ENCODE results near the gene FAM78B. TPM values are rescaled to one million over a fixed set of nuclear protein-coding genes. Genes with fewer than 3 reads are reported as not detected.

Gene FAM78B
- total and polyA plus RNA-seq, 9 donors = 0.64 to 2.6 (median 1.4) TPM

GRCh38 chr1:166031932-166032571, 134.7 kb downstream of the FAM78B start:
- H3K9me3 ChIP-seq = no peaks in the 10 kb centered on the region
- no peak for DNase-seq
- no peak overlapping the region for H3K4me3 ChIP-seq
- TF ChIP-seq CTCF (IDR thresholded peaks at IDR 0.05) = no peak
- no peak for TF ChIP-seq EP300 (IDR thresholded peaks at IDR 0.05)
- H3K36me3 ChIP-seq = no peaks in the 10 kb centered on the region
- 80 to 100% (median 82%) methylated on average over 1 of the region's 1 CpG for WGBS, 3 donors
- intact Hi-C loops (cut with DNase I) = no loop called here
- H3K27me3 ChIP-seq = no peaks in the 10 kb centered on the region
- H3K27ac ChIP-seq = no peak overlapping the region
- no peaks in the 10 kb centered on the region for H3K4me1 ChIP-seq (ENCODE audit: insufficient read depth)

GRCh38 chr1:166029196-166029945, 137.4 kb downstream of the FAM78B start:
- WGBS, 3 donors = 34 to 64% (median 48%) methylated on average over 4 of the region's 4 CpGs

GRCh38 chr1:166026555-166026954, 140.2 kb downstream of the FAM78B start:
- no peaks in the 10 kb centered on the region for H3K4me1 ChIP-seq (ENCODE audit: insufficient read depth)
- no peaks in the 10 kb centered on the region for H3K27me3 ChIP-seq
- no peak overlapping the region for H3K27ac ChIP-seq
- 63 to 77% (median 72%) methylated on average over 1 of the region's 1 CpG for WGBS, 3 donors
- no peak overlapping the region for H3K4me3 ChIP-seq
- no peaks in the 10 kb centered on the region for H3K9me3 ChIP-seq
- intact Hi-C loops (cut with DNase I) = no loop called here
- no peaks in the 10 kb centered on the region for H3K36me3 ChIP-seq
- no peak for DNase-seq
- TF ChIP-seq CTCF (IDR thresholded peaks at IDR 0.05) = no peak
- no peak for TF ChIP-seq POLR2A (IDR thresholded peaks at IDR 0.05)
- TF ChIP-seq EP300 (IDR thresholded peaks at IDR 0.05) = no peak

More at GRCh38 chr1:166029196-166029945, 137.4 kb downstream of the FAM78B start:
- DNase-seq = no peak
- intact Hi-C loops (cut with DNase I) = no loop called here
- H3K4me3 ChIP-seq = no peak overlapping the region
- H3K4me1 ChIP-seq (ENCODE audit: insufficient read depth) = no peaks in the 10 kb centered on the region
- TF ChIP-seq POLR2A (IDR thresholded peaks at IDR 0.05) = no peak
- TF ChIP-seq EP300 (IDR thresholded peaks at IDR 0.05) = no peak
- no peak for TF ChIP-seq CTCF (IDR thresholded peaks at IDR 0.05)
- H3K36me3 ChIP-seq = no peaks in the 10 kb centered on the region
- H3K27ac ChIP-seq = no peak overlapping the region
- H3K9me3 ChIP-seq = no peaks in the 10 kb centered on the region
- no peaks in the 10 kb centered on the region for H3K27me3 ChIP-seq

GRCh38 chr1:166026143-166026542, 140.7 kb downstream of the FAM78B start:
- TF ChIP-seq POLR2A (IDR thresholded peaks at IDR 0.05) (no peak), CTCF (IDR thresholded peaks at IDR 0.05) (no peak), EP300 (IDR thresholded peaks at IDR 0.05) (no peak)
- WGBS, 3 donors = 59 to 65% (median 65%) methylated on average over 2 of the region's 2 CpGs
- intact Hi-C loops (cut with DNase I) = no loop called here
- DNase-seq = no peak
- Histone ChIP-seq H3K4me3 (no peak overlapping the region), H3K36me3 (no peaks in the 10 kb centered on the region), H3K27me3 (no peaks in the 10 kb centered on the region), H3K27ac (no peak overlapping the region), H3K9me3 (no peaks in the 10 kb centered on the region), H3K4me1 (ENCODE audit: insufficient read depth) (no peaks in the 10 kb centered on the region)
